ENCODE results near the gene USF3. TPM values are rescaled to one million over a fixed set of nuclear protein-coding genes. Genes with fewer than 3 reads are reported as not detected.
A peak's percentile ranks its signal among the peaks of the same experiment; 100 is the strongest.
"Not testable (repeated sequence)": the region's sequence is repeated elsewhere in the genome, so short reads cannot be mapped to it uniquely, and the experiment has no call there.

The USF3 gene
- total RNA-seq, 2 donors from 2014 or later, result 14.6 to 19.9 TPM

DNA sequence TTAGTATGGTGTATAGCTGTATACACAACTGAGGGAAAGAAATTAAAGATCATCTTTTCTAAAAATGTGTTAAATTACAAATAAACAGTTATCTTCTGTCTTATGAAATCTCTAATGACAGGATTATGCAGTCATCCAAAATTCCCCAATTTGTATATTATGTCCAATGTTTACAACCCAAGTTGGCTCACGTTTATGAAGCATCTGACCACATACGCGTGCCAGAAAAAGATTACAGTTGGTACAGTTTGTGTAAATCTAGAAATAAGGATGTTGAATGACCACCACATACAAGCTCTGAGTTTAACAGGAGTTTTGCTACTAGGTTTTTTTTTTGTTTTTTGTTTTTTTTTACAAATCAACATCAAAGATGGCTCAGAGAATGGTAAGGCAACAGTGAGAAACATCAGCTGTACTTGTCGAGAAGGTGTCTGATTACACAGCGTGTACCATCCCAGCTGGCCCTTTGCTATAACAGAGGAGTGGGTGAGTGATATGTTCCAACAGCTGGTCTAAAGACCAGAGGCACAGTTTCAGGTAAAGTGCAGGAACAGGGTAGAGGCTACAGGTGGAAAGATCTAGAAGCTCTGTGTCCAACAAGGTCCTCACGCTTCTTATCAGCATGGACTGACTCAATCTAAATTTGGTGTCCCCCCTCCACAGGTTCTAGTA, 47.1 kb downstream of the USF3 start:
- Mint-ChIP-seq H3K4me3 (no peak overlapping the region), H3K4me1 (peaks cover 4% of the 10 kb centered on the region), H3K27ac (no peak overlapping the region), H3K9me3 (peaks cover 8% of the 10 kb centered on the region), H3K36me3 (ENCODE audit: low read depth) (peaks cover 8% of the 10 kb centered on the region), H3K27me3 (no peaks in the 10 kb centered on the region)
- ATAC-seq (replicated peaks), result no peak

DNA sequence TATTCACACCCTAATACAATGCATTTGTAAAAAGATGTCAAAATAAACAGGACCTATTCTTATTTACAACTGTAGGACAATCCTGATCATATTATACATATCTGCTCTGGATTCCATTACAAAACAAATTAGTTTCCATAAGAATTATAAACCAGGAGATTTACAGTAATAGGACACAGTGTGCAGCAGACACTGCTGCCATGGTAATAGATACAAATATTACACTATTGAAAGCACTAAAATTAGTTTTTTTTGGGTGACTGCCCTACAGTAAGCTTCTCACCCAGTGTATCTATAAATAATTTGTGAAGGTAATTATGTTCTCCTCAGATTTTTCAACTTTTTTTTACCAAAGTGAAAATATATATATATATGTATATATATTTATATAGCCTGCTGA, 47.9 kb downstream of the USF3 start:
- ATAC-seq (replicated peaks), result no peak
- peaks cover 13% of the 10 kb centered on the region for H3K9me3 Mint-ChIP-seq
- H3K27ac Mint-ChIP-seq, result no peak overlapping the region
- H3K4me3 Mint-ChIP-seq, result no peak overlapping the region
- no peaks in the 10 kb centered on the region for H3K27me3 Mint-ChIP-seq
- H3K36me3 Mint-ChIP-seq (ENCODE audit: low read depth), result peaks cover 8% of the 10 kb centered on the region
- peaks cover 4% of the 10 kb centered on the region for H3K4me1 Mint-ChIP-seq

DNA sequence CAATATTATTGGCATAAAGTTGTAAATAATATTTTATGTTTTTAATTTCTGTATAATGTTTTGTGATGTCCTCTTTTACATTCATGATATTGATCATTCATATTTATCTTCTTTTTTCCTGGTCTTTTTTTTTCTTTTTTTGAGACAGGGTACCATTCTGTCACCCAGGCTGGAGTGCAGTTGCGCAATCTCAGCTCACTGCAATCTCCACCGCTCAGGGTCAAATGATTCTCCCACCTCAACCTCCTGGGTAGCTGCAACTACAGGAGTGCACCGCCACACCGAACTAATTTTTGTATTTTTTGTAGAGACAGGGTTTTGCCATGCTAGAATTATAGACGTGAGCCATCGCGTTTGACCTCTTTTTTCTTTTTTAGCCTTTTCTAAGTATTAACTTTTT, 52.9 kb downstream of the USF3 start:
- no peaks in the 10 kb centered on the region for H3K36me3 Mint-ChIP-seq (ENCODE audit: low read depth)
- peaks cover 13% of the 10 kb centered on the region for H3K9me3 Mint-ChIP-seq
- ATAC-seq (replicated peaks), result no peak
- no peak overlapping the region for H3K4me3 Mint-ChIP-seq
- no peak overlapping the region for H3K27ac Mint-ChIP-seq
- no peaks in the 10 kb centered on the region for H3K4me1 Mint-ChIP-seq
- no peaks in the 10 kb centered on the region for H3K27me3 Mint-ChIP-seq

DNA sequence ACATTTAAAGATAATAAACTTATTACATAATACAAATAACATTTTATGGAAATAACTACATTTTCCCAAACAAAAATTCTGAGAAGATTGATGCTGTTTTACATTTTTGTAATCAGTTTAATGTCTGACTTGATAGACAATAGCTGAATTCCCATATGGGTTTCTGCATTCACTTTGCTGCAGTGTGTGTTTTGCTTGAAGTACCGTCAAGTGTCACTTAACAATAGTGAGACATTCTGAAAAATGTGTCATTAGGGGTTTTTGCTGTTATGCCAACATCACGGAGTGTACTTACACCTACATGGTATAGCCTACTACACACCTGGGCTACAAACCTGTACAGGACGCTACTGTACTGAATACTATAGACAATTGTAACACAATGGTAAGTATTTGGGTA, 57.5 kb downstream of the USF3 start:
- Mint-ChIP-seq H3K4me3 (no peak overlapping the region), H3K36me3 (ENCODE audit: low read depth) (no peaks in the 10 kb centered on the region), H3K27ac (no peak overlapping the region), H3K27me3 (no peaks in the 10 kb centered on the region), H3K9me3 (peaks cover under 1% of the 10 kb centered on the region), H3K4me1 (no peaks in the 10 kb centered on the region)
- ATAC-seq (replicated peaks), result no peak

DNA sequence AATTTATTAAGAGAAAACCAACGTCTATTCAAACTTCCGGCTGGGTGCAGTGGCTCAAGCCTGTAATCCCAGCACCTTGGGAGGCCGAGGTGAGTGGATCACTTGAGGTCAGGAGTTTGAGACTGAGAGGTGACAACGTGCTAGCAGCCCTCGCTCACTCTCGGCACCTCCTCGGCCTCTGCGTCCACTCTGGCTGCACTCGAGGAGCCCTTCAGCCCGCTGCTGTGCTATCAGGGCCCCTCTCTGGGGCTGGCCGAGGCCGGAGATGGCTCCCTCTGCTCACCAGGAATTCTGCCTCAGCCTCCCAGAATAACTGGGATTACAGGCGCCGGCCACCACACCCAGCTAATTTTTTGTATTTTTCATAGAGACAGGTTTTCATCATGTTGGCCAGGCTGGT, 58.7 kb downstream of the USF3 start:
- ATAC-seq (replicated peaks), result no peak
- H3K27me3 Mint-ChIP-seq, result no peaks in the 10 kb centered on the region
- H3K9me3 Mint-ChIP-seq, result no peaks in the 10 kb centered on the region
- no peaks in the 10 kb centered on the region for H3K4me1 Mint-ChIP-seq
- H3K36me3 Mint-ChIP-seq (ENCODE audit: low read depth), result no peaks in the 10 kb centered on the region
- H3K4me3 Mint-ChIP-seq, result no peak overlapping the region
- no peak overlapping the region for H3K27ac Mint-ChIP-seq

DNA sequence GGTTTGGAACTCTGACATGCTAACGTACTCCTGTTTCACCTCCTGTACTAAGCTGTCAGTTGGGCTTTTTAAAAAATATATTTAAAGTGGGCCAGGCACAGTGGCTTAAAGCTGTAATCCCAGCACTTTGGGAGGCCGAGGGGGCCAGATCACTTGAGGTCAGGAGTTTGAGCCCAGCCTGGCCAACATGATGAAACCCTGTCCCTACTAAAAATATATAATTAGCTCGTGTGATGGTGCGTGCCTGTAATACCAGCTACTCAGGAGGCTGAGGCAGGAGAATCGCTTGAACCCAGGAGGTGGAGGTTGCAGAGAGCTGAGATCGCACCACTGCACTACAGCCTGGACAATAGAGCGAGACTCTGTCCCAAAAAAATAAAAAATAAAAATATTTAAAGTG, 60.4 kb downstream of the USF3 start:
- not testable (repeated sequence) for H3K4me1 Mint-ChIP-seq; H3K36me3 Mint-ChIP-seq (ENCODE audit: low read depth); H3K4me3 Mint-ChIP-seq; ATAC-seq (replicated peaks); H3K27ac Mint-ChIP-seq; H3K9me3 Mint-ChIP-seq; H3K27me3 Mint-ChIP-seq

DNA sequence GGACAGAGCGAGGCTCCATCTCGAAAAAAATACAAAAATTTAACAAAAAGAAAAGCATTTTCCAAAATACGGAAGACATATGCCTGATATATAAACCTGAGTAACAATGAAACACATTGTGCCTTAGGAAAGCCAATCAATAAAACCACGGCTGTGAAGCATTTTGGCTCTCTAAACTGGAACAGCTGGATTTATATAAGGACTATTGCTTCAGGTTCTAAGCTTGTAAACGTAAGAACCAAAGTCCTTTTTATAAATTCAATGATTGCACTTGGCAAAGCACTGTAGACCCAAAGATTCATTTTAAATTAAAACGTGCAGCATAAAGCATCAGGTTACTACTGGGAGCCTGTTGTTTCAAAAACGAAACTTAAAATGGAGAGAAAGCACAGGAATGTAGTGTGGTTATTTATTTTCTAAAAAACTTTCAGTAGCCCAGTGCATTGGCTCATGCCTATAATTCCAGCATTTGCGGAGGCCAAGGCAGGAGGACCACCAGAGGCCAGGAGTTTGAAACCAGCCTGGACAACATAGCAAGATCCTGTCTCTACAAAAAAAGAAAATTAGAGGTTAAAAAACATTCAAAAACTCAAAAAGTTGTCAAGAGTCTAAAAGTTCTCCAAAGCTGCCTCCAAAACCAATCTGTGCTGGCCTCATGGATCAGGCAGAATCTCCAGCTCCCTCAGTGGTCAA, 61.5 kb downstream of the USF3 start:
- Mint-ChIP-seq H3K27me3 (no peaks in the 10 kb centered on the region), H3K4me1 (no peaks in the 10 kb centered on the region), H3K27ac (no peak overlapping the region), H3K9me3 (no peaks in the 10 kb centered on the region), H3K4me3 (no peak overlapping the region), H3K36me3 (ENCODE audit: low read depth) (peaks cover 3% of the 10 kb centered on the region)
- no peak for ATAC-seq (replicated peaks)

DNA sequence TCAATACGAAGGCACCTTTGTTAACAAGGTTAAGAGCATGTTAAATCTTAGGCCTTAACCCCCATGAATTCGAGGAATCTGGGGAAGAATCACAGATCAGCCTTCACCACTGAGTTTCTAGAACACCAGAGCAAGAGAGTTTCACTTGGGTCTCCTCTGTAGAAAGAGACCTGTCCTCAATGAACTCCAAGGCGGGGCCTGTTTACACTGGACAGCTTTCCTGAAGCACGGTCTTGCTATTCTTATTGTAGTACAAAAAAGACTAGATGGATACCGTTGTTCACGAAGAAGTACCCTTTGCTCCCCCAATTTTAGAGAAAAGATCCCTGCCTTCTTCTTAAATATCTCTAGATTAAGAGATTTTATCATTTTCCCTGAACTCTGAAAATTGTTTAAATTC, 64.9 kb downstream of the USF3 start:
- no peak for ATAC-seq (replicated peaks)
- no peaks in the 10 kb centered on the region for H3K9me3 Mint-ChIP-seq
- no peak overlapping the region for H3K27ac Mint-ChIP-seq
- no peak overlapping the region for H3K4me3 Mint-ChIP-seq
- no peaks in the 10 kb centered on the region for H3K4me1 Mint-ChIP-seq
- no peaks in the 10 kb centered on the region for H3K27me3 Mint-ChIP-seq
- H3K36me3 Mint-ChIP-seq (ENCODE audit: low read depth), result peaks cover 36% of the 10 kb centered on the region

DNA sequence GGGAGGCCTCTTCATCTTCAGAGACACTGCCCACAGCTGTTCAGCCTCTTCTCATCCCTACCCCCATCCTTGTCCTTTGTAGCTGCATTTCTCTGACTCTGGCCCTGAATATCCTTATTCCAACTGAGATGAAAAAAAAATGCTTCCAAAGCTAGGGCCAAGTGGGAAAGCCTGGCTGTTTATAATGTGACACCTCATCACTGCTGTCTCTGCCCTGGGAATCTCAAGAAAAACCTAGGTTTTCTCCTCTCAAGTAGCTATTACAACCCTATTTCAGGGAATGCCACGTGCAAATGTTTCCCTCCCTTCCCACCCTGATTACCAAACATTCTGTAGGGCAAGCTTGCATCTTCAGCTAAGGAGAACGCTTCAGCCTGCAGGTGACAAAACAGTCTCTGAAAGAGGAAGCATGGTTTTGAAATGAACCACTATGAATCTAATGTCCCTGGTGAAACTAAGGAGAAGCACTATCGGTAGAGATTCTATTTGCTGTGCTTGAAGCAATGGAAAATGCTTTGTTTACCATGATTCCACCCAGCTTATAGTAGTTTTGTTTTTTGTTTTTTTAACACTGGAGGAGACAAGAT, 65.4 kb downstream of the USF3 start:
- Mint-ChIP-seq H3K4me3 (no peak overlapping the region), H3K9me3 (no peaks in the 10 kb centered on the region), H3K4me1 (peaks cover 3% of the 10 kb centered on the region), H3K27me3 (no peaks in the 10 kb centered on the region), H3K27ac (no peak overlapping the region), H3K36me3 (ENCODE audit: low read depth) (peaks cover 41% of the 10 kb centered on the region)
- no peak for ATAC-seq (replicated peaks)

DNA sequence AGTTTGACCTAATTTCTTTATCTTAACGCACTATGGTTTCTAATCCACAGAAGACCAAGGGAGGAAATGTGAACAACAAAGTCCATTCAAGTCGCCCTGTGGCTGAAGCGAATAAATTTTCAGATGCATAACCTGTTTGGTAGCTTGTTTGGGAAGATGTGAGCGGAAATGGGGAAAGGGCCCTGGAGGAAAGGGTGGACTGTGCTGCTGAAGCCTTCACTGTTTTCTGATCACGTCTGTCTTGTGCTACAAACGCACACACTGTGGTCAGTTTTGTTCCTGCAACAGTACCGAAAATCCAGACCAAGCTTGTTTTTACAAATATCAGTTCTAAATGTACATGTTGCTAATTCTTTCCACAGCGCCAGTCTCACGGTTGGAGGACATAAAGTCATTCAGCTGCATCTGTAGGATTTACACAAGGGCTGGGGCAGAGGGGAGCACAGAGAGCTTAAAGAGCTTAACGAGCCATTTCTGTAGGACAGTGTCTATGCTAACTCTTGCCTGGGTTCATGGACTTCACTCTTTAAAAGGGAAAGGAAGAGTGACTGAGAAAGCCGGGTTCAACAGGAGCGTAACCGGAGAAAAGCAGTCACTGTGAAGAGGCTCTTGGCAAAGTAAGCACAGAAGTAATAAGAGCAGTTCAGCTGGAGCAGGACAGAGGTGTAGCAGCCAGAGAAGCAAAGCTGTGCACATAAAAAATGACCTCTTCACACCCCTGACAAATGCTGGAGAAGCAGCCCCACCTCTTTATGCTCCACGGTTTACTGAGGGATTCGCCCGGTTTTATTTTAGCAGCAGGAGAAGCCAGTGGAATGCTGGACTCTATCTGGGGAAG, 66.6 kb downstream of the USF3 start:
- peaks cover 3% of the 10 kb centered on the region for H3K4me1 Mint-ChIP-seq
- no peaks in the 10 kb centered on the region for H3K27me3 Mint-ChIP-seq
- H3K36me3 Mint-ChIP-seq (ENCODE audit: low read depth), result peaks cover 53% of the 10 kb centered on the region
- no peak overlapping the region for H3K27ac Mint-ChIP-seq
- H3K9me3 Mint-ChIP-seq, result no peaks in the 10 kb centered on the region
- no peak for ATAC-seq (replicated peaks)
- no peak overlapping the region for H3K4me3 Mint-ChIP-seq

DNA sequence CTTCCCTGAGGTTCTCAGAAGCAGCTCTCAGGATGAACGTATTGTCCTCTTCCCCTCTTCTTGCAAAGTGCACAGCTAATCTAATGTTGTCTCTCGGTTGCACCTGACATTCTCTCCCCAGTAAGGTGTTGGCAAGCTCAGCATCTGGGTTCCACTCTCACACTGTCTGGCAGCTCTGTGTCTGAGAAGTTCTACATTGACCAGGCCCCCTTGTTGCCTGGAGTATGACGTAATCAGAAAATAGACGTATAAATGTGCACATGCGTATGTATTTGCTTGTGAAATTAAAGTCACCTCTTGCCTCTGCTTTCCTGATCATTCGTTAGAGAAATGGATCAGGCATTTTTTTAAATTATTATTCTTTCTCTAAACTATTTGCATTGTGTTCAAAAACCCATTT, 67.7 kb downstream of the USF3 start:
- no peak overlapping the region for H3K4me3 Mint-ChIP-seq
- peaks cover 63% of the 10 kb centered on the region for H3K36me3 Mint-ChIP-seq (ENCODE audit: low read depth)
- no peak for ATAC-seq (replicated peaks)
- H3K9me3 Mint-ChIP-seq, result no peaks in the 10 kb centered on the region
- peaks cover 3% of the 10 kb centered on the region for H3K4me1 Mint-ChIP-seq
- no peak overlapping the region for H3K27ac Mint-ChIP-seq
- no peaks in the 10 kb centered on the region for H3K27me3 Mint-ChIP-seq

DNA sequence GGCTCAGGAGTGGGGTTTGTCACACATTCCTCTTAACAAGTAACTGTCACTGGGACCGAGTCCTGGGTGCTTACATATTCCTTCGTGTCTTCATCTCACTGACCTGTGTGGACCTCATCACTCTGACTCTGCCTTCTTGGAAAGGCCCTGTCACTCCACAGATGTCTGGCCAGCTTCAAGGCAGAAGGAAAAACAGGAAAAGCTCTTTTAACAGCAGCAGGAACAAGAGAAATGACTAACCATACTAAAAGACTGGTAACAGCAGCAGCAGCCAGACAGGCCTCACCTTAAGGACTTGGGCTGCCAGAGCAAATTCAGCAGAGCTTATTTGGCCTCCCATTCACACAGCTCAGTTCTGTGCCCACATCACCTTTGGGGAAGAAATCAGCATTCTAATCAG, 68.1 kb downstream of the USF3 start:
- Mint-ChIP-seq H3K4me1 (peaks cover 3% of the 10 kb centered on the region), H3K9me3 (no peaks in the 10 kb centered on the region), H3K4me3 (no peak overlapping the region), H3K36me3 (ENCODE audit: low read depth) (peaks cover 68% of the 10 kb centered on the region), H3K27me3 (no peaks in the 10 kb centered on the region), H3K27ac (peak overlapping the region; percentile 33)
- ATAC-seq (replicated peaks), result no peak

DNA sequence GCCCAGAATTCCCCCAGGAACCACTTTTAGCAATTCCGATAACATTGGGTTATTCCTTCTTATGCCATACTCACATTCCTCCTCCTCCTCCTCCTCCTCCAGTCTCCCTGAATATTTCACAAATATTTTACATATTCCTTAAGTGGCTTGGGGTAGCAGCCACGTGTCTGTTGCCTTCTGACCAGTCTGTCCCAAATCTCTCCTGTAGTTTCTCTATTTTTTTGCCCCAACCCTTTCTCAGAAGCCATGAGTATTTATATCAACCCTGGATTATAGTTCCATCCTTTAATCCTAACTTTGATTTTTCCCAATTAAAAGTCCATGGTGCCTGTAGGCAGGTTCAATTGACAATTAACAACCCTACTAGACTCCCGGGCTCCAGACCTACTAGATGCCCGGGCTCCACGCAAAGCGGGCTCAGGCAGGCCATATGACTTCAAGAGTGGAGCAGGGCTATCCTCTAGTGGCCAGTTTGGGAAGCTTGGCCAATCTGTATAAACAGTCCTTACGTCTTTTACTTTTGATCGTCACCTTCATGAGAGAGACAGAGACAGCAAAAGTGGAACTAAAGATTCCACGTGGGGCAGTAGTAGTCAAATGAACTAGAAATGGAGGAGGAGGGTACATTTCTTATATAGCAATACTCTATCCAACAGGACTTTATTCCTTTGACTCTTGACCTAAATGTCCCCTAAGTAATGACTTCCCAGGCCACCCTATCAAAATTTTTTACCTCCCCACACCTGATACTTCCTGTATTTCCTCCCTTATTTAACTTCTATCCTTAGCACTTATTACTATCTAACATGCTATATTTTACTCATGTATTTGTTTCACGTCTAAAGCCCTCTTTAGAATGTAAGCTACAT, 69.7 kb downstream of the USF3 start:
- Mint-ChIP-seq H3K27me3 (no peaks in the 10 kb centered on the region), H3K4me1 (peaks cover 3% of the 10 kb centered on the region), H3K9me3 (no peaks in the 10 kb centered on the region), H3K4me3 (no peak overlapping the region), H3K36me3 (ENCODE audit: low read depth) (peaks cover 76% of the 10 kb centered on the region), H3K27ac (peak overlapping the region; percentile 72)
- no peak for ATAC-seq (replicated peaks)

DNA sequence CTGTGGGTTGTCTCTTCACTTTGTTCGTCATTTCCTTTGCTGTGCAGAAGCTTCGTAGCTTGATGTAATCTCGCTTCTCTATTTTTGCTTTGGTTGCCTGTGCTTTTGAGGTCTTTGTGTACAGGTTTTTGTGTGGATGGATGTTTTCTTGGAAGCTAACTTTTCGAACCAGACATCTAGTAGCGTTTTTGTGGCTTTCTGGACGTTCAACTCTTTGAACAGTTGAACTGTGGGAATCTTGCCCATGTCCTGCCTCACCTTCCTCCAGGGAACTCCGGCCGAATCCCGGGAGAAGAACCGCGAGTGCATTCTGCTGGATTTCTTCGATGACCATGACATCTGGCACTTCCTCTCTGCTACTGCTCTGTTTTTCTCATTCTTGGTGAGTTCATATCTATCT, 70.6 kb downstream of the USF3 start:
- Mint-ChIP-seq H3K9me3 (no peaks in the 10 kb centered on the region), H3K4me1 (peaks cover 3% of the 10 kb centered on the region), H3K36me3 (ENCODE audit: low read depth) (peaks cover 83% of the 10 kb centered on the region), H3K27me3 (no peaks in the 10 kb centered on the region), H3K4me3 (no peak overlapping the region), H3K27ac (peak overlapping the region; percentile 72)
- no peak for ATAC-seq (replicated peaks)

Data from activated T-helper 17 cell treated with anti-CD3 and anti-CD28 coated beads, Interleukin-2, amount 50 U/mL, for 72 hours (primary cell).